HL-60 (cell line): Measurements from ENCODE around the gene TRAF4.

Experiments
- GABPA ChIP-seq: IDR thresholded peaks from 2 replicates; pipeline ENCODE4 v1.6.1; 2012; ENCODE audit warnings: low read depth
- POLR2AphosphoS5 ChIP-seq: IDR thresholded peaks from 2 replicates; pipeline ENCODE4 v1.6.1; 2012; ENCODE audit warnings: low read depth
- SPI1 ChIP-seq: IDR thresholded peaks from 2 replicates; pipeline ENCODE4 v1.6.1; 2012; ENCODE audit warnings: low read depth, mild to moderate bottlenecking, borderline replicate concordance
- TF ChIP-seq, protein P1 (sequence below): IDR thresholded peaks from one replicate; pipeline ENCODE4 v1.5.1; 2011; ENCODE audit warnings: low read length, control low read depth, inconsistent platforms; ENCODE audit not compliant: insufficient read depth
- TF ChIP-seq, protein P2 (sequence below): IDR thresholded peaks from 2 replicates; pipeline ENCODE4 v1.6.1; 2012; ENCODE audit warnings: low read depth; ENCODE audit not compliant: insufficient replicate concordance

- TF ChIP-seq, protein P1, sequence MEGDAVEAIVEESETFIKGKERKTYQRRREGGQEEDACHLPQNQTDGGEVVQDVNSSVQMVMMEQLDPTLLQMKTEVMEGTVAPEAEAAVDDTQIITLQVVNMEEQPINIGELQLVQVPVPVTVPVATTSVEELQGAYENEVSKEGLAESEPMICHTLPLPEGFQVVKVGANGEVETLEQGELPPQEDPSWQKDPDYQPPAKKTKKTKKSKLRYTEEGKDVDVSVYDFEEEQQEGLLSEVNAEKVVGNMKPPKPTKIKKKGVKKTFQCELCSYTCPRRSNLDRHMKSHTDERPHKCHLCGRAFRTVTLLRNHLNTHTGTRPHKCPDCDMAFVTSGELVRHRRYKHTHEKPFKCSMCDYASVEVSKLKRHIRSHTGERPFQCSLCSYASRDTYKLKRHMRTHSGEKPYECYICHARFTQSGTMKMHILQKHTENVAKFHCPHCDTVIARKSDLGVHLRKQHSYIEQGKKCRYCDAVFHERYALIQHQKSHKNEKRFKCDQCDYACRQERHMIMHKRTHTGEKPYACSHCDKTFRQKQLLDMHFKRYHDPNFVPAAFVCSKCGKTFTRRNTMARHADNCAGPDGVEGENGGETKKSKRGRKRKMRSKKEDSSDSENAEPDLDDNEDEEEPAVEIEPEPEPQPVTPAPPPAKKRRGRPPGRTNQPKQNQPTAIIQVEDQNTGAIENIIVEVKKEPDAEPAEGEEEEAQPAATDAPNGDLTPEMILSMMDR: no peak
- TF ChIP-seq POLR2AphosphoS5 (no peak), SPI1 (no peak), GABPA (no peak)
- TF ChIP-seq, protein P2, sequence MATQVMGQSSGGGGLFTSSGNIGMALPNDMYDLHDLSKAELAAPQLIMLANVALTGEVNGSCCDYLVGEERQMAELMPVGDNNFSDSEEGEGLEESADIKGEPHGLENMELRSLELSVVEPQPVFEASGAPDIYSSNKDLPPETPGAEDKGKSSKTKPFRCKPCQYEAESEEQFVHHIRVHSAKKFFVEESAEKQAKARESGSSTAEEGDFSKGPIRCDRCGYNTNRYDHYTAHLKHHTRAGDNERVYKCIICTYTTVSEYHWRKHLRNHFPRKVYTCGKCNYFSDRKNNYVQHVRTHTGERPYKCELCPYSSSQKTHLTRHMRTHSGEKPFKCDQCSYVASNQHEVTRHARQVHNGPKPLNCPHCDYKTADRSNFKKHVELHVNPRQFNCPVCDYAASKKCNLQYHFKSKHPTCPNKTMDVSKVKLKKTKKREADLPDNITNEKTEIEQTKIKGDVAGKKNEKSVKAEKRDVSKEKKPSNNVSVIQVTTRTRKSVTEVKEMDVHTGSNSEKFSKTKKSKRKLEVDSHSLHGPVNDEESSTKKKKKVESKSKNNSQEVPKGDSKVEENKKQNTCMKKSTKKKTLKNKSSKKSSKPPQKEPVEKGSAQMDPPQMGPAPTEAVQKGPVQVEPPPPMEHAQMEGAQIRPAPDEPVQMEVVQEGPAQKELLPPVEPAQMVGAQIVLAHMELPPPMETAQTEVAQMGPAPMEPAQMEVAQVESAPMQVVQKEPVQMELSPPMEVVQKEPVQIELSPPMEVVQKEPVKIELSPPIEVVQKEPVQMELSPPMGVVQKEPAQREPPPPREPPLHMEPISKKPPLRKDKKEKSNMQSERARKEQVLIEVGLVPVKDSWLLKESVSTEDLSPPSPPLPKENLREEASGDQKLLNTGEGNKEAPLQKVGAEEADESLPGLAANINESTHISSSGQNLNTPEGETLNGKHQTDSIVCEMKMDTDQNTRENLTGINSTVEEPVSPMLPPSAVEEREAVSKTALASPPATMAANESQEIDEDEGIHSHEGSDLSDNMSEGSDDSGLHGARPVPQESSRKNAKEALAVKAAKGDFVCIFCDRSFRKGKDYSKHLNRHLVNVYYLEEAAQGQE: no peak
Observed at GRCh38 chr17:28740406-28741357, 3.1 kb upstream of the TRAF4 start.
